PC-9 (cell line): Measurements from ENCODE around the gene SLC47A1. TPM values are rescaled to one million over a fixed set of nuclear protein-coding genes. Genes with fewer than 3 reads are reported as not detected.
"Not testable (repeated sequence)": the region's sequence is repeated elsewhere in the genome, so short reads cannot be mapped to it uniquely, and the experiment has no call there.

ENCODE experiments used
- BruUV-seq: library from RNA; stranded (reverse); fragments of 400-500 nt; replicated peaks from 2 replicates; lab custom pipeline; 2021; lab: Mats Ljungman, UMichigan
- CTCF ChIA-PET: fragments of 300-600 bp; sonication (Branson Sonifier 250); formaldehyde crosslinking; loops from one replicate; lab custom pipeline; 2022; ENCODE audit warnings: antibody characterized with exemption; lab: Charles Lee
- POLR2A ChIA-PET: fragments of 300-600 bp; sonication (Branson Sonifier 250); formaldehyde crosslinking; loops from one replicate; lab custom pipeline; 2022; ENCODE audit warnings: antibody characterized with exemption; ENCODE audit not compliant: unreplicated experiment; lab: Charles Lee
- DNase-seq, 2 experiments: peaks; one replicate each; pipeline versions ENCODE4 v3.0.0 to v3.0.0-alpha.2; 2015 to 2022; ENCODE audit warnings: mixed read lengths in 1 of 2
- H2AFZ ChIP-seq: fragments of 200-600 bp; sonication (generic); 2 replicates; pipeline ENCODE4 v1.8.1; 2017; ENCODE audit warnings: antibody characterized with exemption
- H3F3A ChIP-seq: fragments of 200-600 bp; sonication (generic); 2 replicates; pipeline ENCODE4 v1.8.1; 2017; ENCODE audit warnings: antibody characterized with exemption, mild to moderate bottlenecking, low read depth; ENCODE audit not compliant: insufficient read depth
- H3K27ac ChIP-seq: fragments of 200-600 bp; sonication (generic); 2 replicates; pipeline ENCODE4 v1.6.1; 2016; ENCODE audit warnings: mixed run types
- H3K27me3 ChIP-seq: fragments of 200-600 bp; sonication (generic); 2 replicates; pipeline ENCODE4 v1.6.1; 2016; ENCODE audit warnings: low read depth, mixed run types; ENCODE audit not compliant: insufficient read depth
- H3K36me3 ChIP-seq: fragments of 200-600 bp; sonication (generic); 2 replicates; pipeline ENCODE4 v1.6.1; 2016; ENCODE audit warnings: low read depth, mixed run types
- H3K4me1 ChIP-seq: fragments of 200-600 bp; sonication (generic); replicated peaks from 2 replicates; pipeline ENCODE4 v1.6.1; 2016; ENCODE audit warnings: mixed run types; ENCODE audit not compliant: insufficient read depth
- H3K4me2 ChIP-seq: fragments of 200-600 bp; sonication (generic); 2 replicates; pipeline ENCODE4 v1.6.1; 2017; ENCODE audit warnings: mixed run types
- H3K4me3 ChIP-seq: fragments of 200-600 bp; sonication (generic); 2 replicates; pipeline ENCODE4 v1.6.1; 2016; ENCODE audit warnings: mixed run types
- H3K79me2 ChIP-seq: fragments of 200-600 bp; sonication (generic); 2 replicates; pipeline ENCODE4 v1.6.1; 2017; ENCODE audit warnings: low read depth, mixed run types
- H3K9me2 ChIP-seq: fragments of 200-600 bp; sonication (generic); 2 replicates; pipeline ENCODE4 v1.8.1; 2017; ENCODE audit warnings: mild to moderate bottlenecking; ENCODE audit not compliant: insufficient read depth
- H3K9me3 ChIP-seq: fragments of 200-600 bp; sonication (generic); 2 replicates; pipeline ENCODE4 v1.8.1; 2016; ENCODE audit warnings: low read depth; ENCODE audit not compliant: insufficient read depth
- H4K20me1 ChIP-seq: fragments of 200-600 bp; sonication (generic); 2 replicates; pipeline ENCODE4 v1.8.1; 2017; ENCODE audit not compliant: insufficient read depth
- CTCF ChIP-seq: fragments of 200-600 bp; sonication (generic); conservative IDR thresholded peaks from 2 replicates; pipeline ENCODE4 v1.6.1; 2017; ENCODE audit warnings: mixed run types, antibody characterized with exemption, mild to moderate bottlenecking, moderate library complexity
- EZH2 ChIP-seq: fragments of 200-600 bp; sonication (generic); IDR thresholded peaks from 2 replicates; pipeline ENCODE4 v1.8.0; 2017; ENCODE audit warnings: antibody characterized with exemption, low read depth
- intact Hi-C: fragments of 100-400 bp; cut with micrococcal nuclease; formaldehyde crosslinking; loops from one replicate; pipeline ENCODE4 v1.10.0; 2022; ENCODE audit not compliant: unreplicated experiment
- total RNA-seq: library from RNA; stranded (reverse); gene quantifications from 2 replicates; pipeline ENCODE4 v1.2.3, GENCODE V29; 2021

The SLC47A1 gene
- total RNA-seq, 1 experiment from 2014 or later = 1.3 TPM

DNA sequence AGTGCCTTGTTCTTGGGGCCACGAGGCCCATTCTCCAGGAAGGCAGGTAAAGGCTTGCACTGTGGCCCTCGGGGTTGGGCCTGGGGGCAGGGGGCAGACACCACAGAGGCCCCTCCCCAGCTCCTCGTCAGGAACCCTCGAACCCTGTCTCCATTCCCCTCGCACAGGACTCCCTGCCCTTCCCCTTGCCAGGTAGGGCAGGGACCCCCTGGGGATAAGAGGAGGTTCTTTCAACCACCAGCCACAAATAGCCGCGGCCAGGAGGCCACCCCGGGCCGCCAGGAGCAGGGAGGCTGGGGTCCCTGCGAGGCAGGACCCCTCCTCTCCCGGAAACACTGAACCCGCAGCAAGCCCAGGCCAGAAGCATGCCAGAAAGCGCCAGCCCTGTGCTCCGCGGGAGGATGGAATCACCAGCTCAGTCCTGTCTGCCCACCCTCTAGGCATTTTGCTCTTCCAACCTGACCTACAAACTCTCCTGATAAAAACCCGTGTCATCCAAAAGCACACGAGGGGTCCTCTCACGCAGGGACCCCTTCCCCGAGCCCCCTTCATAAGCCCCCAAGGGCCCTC is 45.6 kb downstream of the SLC47A1 start:
- H4K20me1 ChIP-seq = no peaks in the 10 kb centered on the region; the same call in 1 of the 2 replicates
- no peaks in the 10 kb centered on the region for H3K9me3 ChIP-seq
- ChIA-PET POLR2A (interaction anchor here (0.6 kb wide), 1 partner anchor 301 kb away, joined by 6 read pairs; no protein-coding TSS in a partner anchor), CTCF (no interaction called here)
- no peaks in the 10 kb centered on the region for H3K36me3 ChIP-seq
- TF ChIP-seq CTCF (no peak), EZH2 (no peak)
- no peaks in the 10 kb centered on the region for H3K79me2 ChIP-seq
- no peak overlapping the region for H3K4me2 ChIP-seq
- no peaks in the 10 kb centered on the region for H3K4me1 ChIP-seq
- no peaks in the 10 kb centered on the region for H3K9me2 ChIP-seq
- BruUV-seq = no TSS peak
- H3K27ac ChIP-seq = no peak overlapping the region
- intact Hi-C loops = no loop called here
- no peak for DNase-seq
- H3K27me3 ChIP-seq = no peaks in the 10 kb centered on the region
- no peaks in the 10 kb centered on the region for H3F3A ChIP-seq
- no peak overlapping the region for H3K4me3 ChIP-seq
- no peak overlapping the region for H2AFZ ChIP-seq

DNA sequence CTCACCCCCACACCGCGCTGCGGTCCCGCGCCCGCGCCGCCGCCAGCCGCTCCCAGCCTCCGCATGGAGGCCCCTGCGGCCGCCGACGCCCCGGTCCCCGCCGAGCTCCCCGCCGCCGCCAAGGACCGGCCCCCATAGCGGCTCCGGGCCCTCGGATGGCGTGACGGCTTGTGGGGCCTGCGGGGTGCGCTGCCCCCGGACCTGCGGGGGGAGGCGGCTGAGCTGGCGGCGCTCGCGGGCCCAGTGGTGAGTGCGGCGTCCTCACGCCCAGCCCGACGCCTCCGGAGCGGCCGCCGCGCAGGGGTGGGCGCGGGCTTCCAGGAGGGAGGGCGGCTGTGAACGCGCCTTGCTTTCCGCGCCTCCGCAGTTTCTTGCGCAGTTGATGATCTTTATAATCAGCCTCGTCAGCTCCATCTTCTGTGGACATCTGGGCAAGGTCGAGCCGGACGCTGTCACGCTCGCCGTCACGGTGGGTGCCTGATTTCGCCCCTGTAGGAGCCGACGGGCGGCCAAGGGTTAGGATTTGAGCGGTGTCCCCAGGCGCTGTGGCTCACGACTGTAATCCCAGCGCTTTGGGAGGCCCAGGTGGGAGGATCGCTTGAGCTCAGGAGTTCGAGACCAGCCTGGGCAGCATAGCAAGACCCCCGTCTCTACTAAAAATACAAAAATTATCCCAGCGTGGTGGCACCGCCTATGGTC is 46.4 kb downstream of the SLC47A1 start:
- CTCF ChIA-PET = no interaction called here
- no peaks in the 10 kb centered on the region for H3K79me2 ChIP-seq
- intact Hi-C loops = no loop called here

GRCh38 chr17:19580566-19580920 is 46.9 kb downstream of the SLC47A1 start:
- H2AFZ ChIP-seq, H3K27ac ChIP-seq, H3K4me3 ChIP-seq, H3K27me3 ChIP-seq, intact Hi-C loops, BruUV-seq, CTCF ChIA-PET, H3K4me1 ChIP-seq, H3F3A ChIP-seq, H3K4me2 ChIP-seq, H3K9me2 ChIP-seq, H3K9me3 ChIP-seq, H3K79me2 ChIP-seq, H4K20me1 ChIP-seq, DNase-seq, H3K36me3 ChIP-seq: not testable (repeated sequence)
- POLR2A ChIA-PET = interaction anchor here (0.6 kb wide), 1 partner anchor 22 kb away, joined by 3 read pairs; no protein-coding TSS in a partner anchor

More for the DNA sequence above, 46.4 kb downstream of the SLC47A1 start:
- no peak overlapping the region for H2AFZ ChIP-seq
- H3K36me3 ChIP-seq = no peaks in the 10 kb centered on the region
- H3K27ac ChIP-seq = no peak overlapping the region
- H3K4me1 ChIP-seq = no peaks in the 10 kb centered on the region
- POLR2A ChIA-PET = no interaction called here
- no peak overlapping the region for H3K4me2 ChIP-seq
- DNase-seq = no peak
- no peak for TF ChIP-seq EZH2
- no peak for TF ChIP-seq CTCF
- no peaks in the 10 kb centered on the region for H3F3A ChIP-seq
- no peaks in the 10 kb centered on the region for H3K9me3 ChIP-seq
- no peak overlapping the region for H3K4me3 ChIP-seq
- H4K20me1 ChIP-seq = no peaks in the 10 kb centered on the region; the same call in 1 of the 2 replicates
- BruUV-seq = no TSS peak
- H3K27me3 ChIP-seq = no peaks in the 10 kb centered on the region
- no peaks in the 10 kb centered on the region for H3K9me2 ChIP-seq

GRCh38 chr17:19582152-19582551 is 48.5 kb downstream of the SLC47A1 start:
- DNase-seq, POLR2A ChIA-PET, H2AFZ ChIP-seq, H3K9me2 ChIP-seq, H3K4me3 ChIP-seq, H3K36me3 ChIP-seq, H3K27ac ChIP-seq, H3K9me3 ChIP-seq, H4K20me1 ChIP-seq, H3K4me2 ChIP-seq, H3K4me1 ChIP-seq, H3K79me2 ChIP-seq, CTCF ChIA-PET, intact Hi-C loops, H3F3A ChIP-seq, BruUV-seq, H3K27me3 ChIP-seq: not testable (repeated sequence)
